Left ventricle myocardium inferior (tissue), 1 donor: ENCODE data around the gene LHB. TPM values are rescaled to one million over a fixed set of nuclear protein-coding genes. Genes with fewer than 3 reads are reported as not detected.
"Not testable (repeated sequence)": the region's sequence is repeated elsewhere in the genome, so short reads cannot be mapped to it uniquely, and the experiment has no call there.

Experiments
- DNase-seq: peaks from one replicate; pipeline ENCODE4 v3.0.0-alpha.2; 2020
- H3K27ac ChIP-seq: fragments of 200-600 bp; replicated peaks from 2 replicates; pipeline ENCODE4 v1.8.0; 2021
- H3K27me3 ChIP-seq: fragments of 200-600 bp; 2 replicates; pipeline ENCODE4 v1.8.0; 2021; ENCODE audit warnings: low read depth
- H3K36me3 ChIP-seq: fragments of 200-600 bp; 2 replicates; pipeline ENCODE4 v1.8.0; 2021
- H3K4me1 ChIP-seq: fragments of 200-600 bp; 2 replicates; pipeline ENCODE4 v1.8.0; 2021
- H3K4me3 ChIP-seq: fragments of 200-600 bp; 2 replicates; pipeline ENCODE4 v1.8.0; 2021; ENCODE audit warnings: mild to moderate bottlenecking, moderate library complexity
- H3K9me3 ChIP-seq: fragments of 200-600 bp; replicated peaks from 2 replicates; pipeline ENCODE4 v1.8.0; 2021
- intact Hi-C: fragments of 100-400 bp; cut with micrococcal nuclease; formaldehyde crosslinking; loops from one replicate; pipeline ENCODE4 v1.11.0; 2022
- total RNA-seq: library from RNA; stranded (reverse); fragmentation: NEBNext Ultra II Directional; extraction: Animal tissue kit (Norgen Biotek cat#: 25700); gene quantifications from one replicate; pipeline ENCODE4 v1.2.1, GENCODE V29; 2021
- TF ChIP-seq, protein P1 (sequence below): fragments of 200-600 bp; IDR thresholded peaks from 2 replicates; pipeline ENCODE4 v1.8.0; 2021; ENCODE audit warnings: antibody characterized with exemption, mild to moderate bottlenecking, borderline replicate concordance
- donor health status: DM: no; HTN: yes; CAD: no; lungs with severe emphysema.

LHB gene
- total RNA-seq, 1 donor from 2014 or later = not detected

DNA sequence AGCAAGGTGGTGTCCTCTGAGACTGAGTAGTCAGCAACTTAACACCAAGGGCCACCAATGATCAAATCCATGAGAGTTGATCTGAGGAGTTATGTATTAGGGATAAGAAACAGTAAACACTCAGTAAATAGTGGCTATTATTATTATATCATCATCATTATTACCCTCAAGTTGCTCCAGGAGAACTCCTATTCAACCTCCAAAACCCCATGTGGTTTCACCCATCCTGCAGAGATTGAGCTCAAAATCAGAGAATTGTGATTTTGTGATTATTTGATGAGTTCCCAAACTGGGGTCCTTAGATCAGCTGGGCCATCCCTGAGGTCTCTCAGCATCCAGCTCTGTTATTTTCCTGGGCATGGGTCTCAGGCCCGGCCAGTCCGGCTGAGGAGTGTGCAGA is 44.1 kb upstream of the LHB start:
- H3K36me3 ChIP-seq = no peaks in the 10 kb centered on the region
- H3K27me3 ChIP-seq = peaks cover 75% of the 10 kb centered on the region
- H3K9me3 ChIP-seq = no peaks in the 10 kb centered on the region
- no peak for DNase-seq
- TF ChIP-seq, protein P1, sequence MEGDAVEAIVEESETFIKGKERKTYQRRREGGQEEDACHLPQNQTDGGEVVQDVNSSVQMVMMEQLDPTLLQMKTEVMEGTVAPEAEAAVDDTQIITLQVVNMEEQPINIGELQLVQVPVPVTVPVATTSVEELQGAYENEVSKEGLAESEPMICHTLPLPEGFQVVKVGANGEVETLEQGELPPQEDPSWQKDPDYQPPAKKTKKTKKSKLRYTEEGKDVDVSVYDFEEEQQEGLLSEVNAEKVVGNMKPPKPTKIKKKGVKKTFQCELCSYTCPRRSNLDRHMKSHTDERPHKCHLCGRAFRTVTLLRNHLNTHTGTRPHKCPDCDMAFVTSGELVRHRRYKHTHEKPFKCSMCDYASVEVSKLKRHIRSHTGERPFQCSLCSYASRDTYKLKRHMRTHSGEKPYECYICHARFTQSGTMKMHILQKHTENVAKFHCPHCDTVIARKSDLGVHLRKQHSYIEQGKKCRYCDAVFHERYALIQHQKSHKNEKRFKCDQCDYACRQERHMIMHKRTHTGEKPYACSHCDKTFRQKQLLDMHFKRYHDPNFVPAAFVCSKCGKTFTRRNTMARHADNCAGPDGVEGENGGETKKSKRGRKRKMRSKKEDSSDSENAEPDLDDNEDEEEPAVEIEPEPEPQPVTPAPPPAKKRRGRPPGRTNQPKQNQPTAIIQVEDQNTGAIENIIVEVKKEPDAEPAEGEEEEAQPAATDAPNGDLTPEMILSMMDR = no peak
- no peak overlapping the region for H3K27ac ChIP-seq
- intact Hi-C loops = no loop called here
- peaks cover 37% of the 10 kb centered on the region for H3K4me1 ChIP-seq
- H3K4me3 ChIP-seq = no peak overlapping the region

DNA sequence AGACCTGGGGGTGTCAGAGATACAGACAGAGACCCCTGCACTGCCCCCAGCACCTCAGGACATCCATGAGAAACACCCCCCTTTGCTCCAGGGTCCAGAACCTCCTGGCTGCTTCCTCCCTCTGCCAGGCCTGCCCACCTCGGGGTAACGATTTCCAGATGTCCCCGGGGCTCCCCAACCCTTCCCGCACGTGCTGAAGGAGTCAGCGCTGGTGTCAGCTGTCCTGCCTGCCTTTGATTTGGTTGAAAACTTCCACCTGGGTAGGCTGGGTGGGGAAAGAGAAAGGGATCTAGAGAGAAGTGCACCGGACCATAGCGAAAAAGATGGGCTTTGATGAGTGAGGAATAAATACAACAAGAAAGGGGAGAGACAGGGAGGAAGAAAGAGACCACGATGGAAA is 42.2 kb upstream of the LHB start:
- intact Hi-C loops = no loop called here

DNA sequence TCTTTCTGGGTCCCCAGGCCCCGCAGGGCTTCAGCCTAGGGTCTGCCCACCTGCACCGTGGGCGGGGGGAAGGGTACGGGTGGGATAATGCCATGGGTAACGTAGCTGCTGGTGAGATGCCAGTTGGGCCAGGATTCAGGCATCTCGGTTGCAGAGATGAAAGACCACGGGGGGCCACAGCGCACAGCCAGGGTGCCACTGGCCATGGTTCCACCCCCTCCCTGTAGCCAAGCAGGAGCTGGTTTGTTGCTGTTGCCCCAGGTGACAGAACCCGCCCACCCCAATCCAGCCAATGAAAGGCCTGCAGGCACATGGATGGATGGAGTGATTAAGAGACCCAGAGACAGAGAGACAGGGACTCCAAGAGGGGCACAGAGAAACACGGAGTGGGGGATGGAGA is 41.7 kb upstream of the LHB start:
- Histone ChIP-seq H3K27me3 (peaks cover 60% of the 10 kb centered on the region), H3K36me3 (no peaks in the 10 kb centered on the region), H3K27ac (no peak overlapping the region), H3K4me1 (peaks cover 22% of the 10 kb centered on the region), H3K9me3 (no peaks in the 10 kb centered on the region), H3K4me3 (no peak overlapping the region)
- intact Hi-C loops = no loop called here
- TF ChIP-seq, protein P1 = no peak
- no peak for DNase-seq

More for the DNA sequence above, 42.2 kb upstream of the LHB start:
- H3K27ac ChIP-seq = no peak overlapping the region
- H3K27me3 ChIP-seq = peaks cover 65% of the 10 kb centered on the region
- DNase-seq = no peak
- TF ChIP-seq, protein P1 = no peak
- H3K36me3 ChIP-seq = no peaks in the 10 kb centered on the region
- H3K4me1 ChIP-seq = peaks cover 22% of the 10 kb centered on the region
- H3K9me3 ChIP-seq = no peaks in the 10 kb centered on the region
- H3K4me3 ChIP-seq = no peak overlapping the region

DNA sequence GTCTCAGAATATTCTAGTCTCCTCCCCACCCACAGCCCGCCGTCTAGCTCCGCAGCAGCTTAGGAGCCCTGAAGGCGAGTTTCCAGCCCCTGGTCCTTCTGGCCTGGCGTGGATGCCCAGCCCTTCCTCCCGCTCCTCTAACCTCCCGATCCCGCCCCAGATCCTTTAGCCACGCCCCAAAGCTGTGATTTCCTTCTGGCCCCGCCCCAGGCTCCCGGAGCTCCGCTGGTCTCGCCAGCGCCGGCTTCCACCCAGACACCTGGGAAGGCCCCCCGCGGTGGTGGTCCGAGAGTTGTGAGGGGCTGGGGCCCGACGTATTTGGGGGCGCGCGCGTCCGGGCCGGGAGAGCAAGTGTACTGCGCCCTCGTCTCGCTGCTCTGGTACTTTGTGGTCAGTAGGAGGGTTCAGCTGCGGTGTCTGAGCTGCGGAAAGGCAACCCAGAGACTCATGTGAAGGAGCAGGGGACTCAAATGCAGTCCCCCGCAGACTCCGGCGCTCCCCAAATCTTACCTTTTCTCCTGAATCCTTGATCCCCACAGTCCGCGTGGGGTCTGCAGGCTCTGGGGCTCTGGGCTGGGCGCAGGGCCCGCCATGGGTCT is 40.8 kb upstream of the LHB start, which contains the start of gene CGB7:
Gene CGB7, minus strand, starts transcription at position 114 of the 599 bp plus-strand sequence. CDS start 2,374 bp downstream, outside the sequence.
- Histone ChIP-seq H3K27ac (no peak within 1 kb of the TSS), H3K9me3 (no peaks in the 10 kb centered on the region), H3K4me3 (peak within 1 kb of the TSS; percentile 72), H3K36me3 (no peaks in the 10 kb centered on the region), H3K27me3 (peaks cover 52% of the 10 kb centered on the region), H3K4me1 (peaks cover 22% of the 10 kb centered on the region)
- intact Hi-C loops = no loop called here
- TF ChIP-seq, protein P1 = no peak
- peak; percentile 78 for DNase-seq

DNA sequence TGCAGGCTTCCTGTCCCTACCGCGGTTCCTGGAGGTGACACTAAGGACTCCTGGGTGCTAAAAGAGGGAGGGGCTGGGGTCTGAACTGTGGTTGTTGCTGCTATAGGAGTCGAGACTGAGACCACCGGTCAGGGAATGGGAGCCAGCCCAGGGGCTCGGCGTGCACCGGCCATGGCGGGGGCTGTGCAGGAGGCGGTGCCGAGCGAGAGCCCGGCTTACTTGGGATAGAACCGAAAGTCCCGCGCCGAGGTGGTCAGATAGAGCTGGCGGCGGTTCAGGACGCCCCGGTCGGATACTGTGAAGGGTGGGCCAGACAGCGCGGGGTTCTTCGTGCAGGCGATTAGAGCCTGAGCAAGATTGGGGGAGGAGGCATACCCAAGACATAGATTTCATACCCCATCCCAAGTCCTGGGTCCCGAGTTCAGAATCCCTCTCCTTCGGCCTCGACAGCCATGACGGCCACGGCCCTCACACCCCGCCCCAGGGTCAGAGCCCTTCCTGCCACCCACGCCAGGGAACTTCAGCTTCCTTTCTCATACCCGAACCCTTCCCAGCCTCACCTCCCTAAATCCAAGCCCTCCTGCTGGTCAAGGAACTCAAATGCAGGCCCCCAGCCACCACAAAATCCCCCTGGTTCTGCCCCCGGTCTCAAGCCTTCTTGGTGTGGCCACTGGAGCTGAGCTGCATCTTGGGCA is 40.2 kb upstream of the LHB start:
- intact Hi-C loops, H3K27ac ChIP-seq, DNase-seq, H3K36me3 ChIP-seq, H3K9me3 ChIP-seq: not testable (repeated sequence)
- peaks cover 22% of the 10 kb centered on the region for H3K4me1 ChIP-seq
- H3K4me3 ChIP-seq = peak overlapping the region; percentile 72
- peaks cover 45% of the 10 kb centered on the region for H3K27me3 ChIP-seq
